A673 (cell line): Measurements from ENCODE around the gene MPHOSPH9. TPM values are rescaled to one million over a fixed set of nuclear protein-coding genes. Genes with fewer than 3 reads are reported as not detected.

Experiments used
- BruUV-seq: library from RNA; stranded (reverse); fragments of 400-500 nt; replicated peaks from 2 replicates; lab custom pipeline; 2021; lab: Mats Ljungman, UMichigan
- CTCF ChIA-PET: fragments of 300-600 bp; sonication (Branson Sonifier 250); formaldehyde crosslinking; loops from one replicate; lab custom pipeline; 2022; ENCODE audit warnings: antibody characterized with exemption; lab: Charles Lee
- POLR2A ChIA-PET: fragments of 300-600 bp; sonication (Branson Sonifier 250); formaldehyde crosslinking; loops from one replicate; lab custom pipeline; 2022; ENCODE audit warnings: antibody characterized with exemption; ENCODE audit not compliant: low non-redundant PET; lab: Charles Lee
- DNase-seq: peaks from one replicate; pipeline ENCODE4 v3.0.0-alpha.2; 2015; ENCODE audit warnings: low spot score
- H3K27ac ChIP-seq: fragments of 200-600 bp; sonication (generic); 2 replicates; pipeline ENCODE4 v1.5.1; 2016; ENCODE audit warnings: mixed run types, low read depth, mild to moderate bottlenecking, mixed read lengths, antibody characterized with exemption, low read length; ENCODE audit not compliant: poor library complexity, severe bottlenecking
- H3K27me3 ChIP-seq: fragments of 200-600 bp; sonication (generic); replicated peaks from 2 replicates; pipeline ENCODE4 v1.6.1; 2017; ENCODE audit warnings: mixed run types, low read depth, mild to moderate bottlenecking, mixed read lengths, antibody characterized with exemption, low read length; ENCODE audit not compliant: insufficient read depth, poor library complexity
- H3K36me3 ChIP-seq: fragments of 200-600 bp; sonication (generic); 2 replicates; pipeline ENCODE4 v1.6.1; 2016; ENCODE audit warnings: mixed run types, mild to moderate bottlenecking, mixed read lengths, antibody characterized with exemption, low read length; ENCODE audit not compliant: insufficient read depth, poor library complexity, severe bottlenecking
- H3K4me1 ChIP-seq: fragments of 200-600 bp; sonication (generic); 2 replicates; pipeline ENCODE4 v1.6.1; 2017; ENCODE audit warnings: mixed run types, mild to moderate bottlenecking, mixed read lengths, antibody characterized with exemption, low read length; ENCODE audit not compliant: insufficient read depth, poor library complexity, severe bottlenecking
- H3K4me3 ChIP-seq: fragments of 200-600 bp; sonication (generic); 2 replicates; pipeline ENCODE4 v1.5.1; 2016; ENCODE audit warnings: low read depth, mixed run types, mild to moderate bottlenecking, mixed read lengths, low read length; ENCODE audit not compliant: poor library complexity, severe bottlenecking
- H3K9me3 ChIP-seq: fragments of 200-600 bp; sonication (generic); 2 replicates; pipeline ENCODE4 v1.6.1; 2016; ENCODE audit warnings: mixed run types, low read depth, mild to moderate bottlenecking, mixed read lengths, antibody characterized with exemption, low read length; ENCODE audit not compliant: poor library complexity, severe bottlenecking
- EZH2 ChIP-seq: fragments of 200-600 bp; sonication (generic); IDR thresholded peaks from 2 replicates; pipeline ENCODE4 v1.6.1; 2017; ENCODE audit warnings: borderline replicate concordance, low read depth, mild to moderate bottlenecking, mixed read lengths, antibody characterized with exemption, low read length; ENCODE audit not compliant: poor library complexity, severe bottlenecking
- intact Hi-C: fragments of 100-400 bp; cut with micrococcal nuclease; formaldehyde crosslinking; loops from one replicate; pipeline ENCODE4 v1.10.0; 2022; ENCODE audit not compliant: unreplicated experiment
- total RNA-seq: library from RNA; stranded (reverse); gene quantifications from 2 replicates; pipeline ENCODE4 v1.2.3, GENCODE V29; 2021
- TF ChIP-seq, protein P1 (sequence below): fragments of 300-800, 200-600 bp; sonication (generic); conservative IDR thresholded peaks from 2 replicates; pipeline ENCODE4 v1.5.1; 2017; ENCODE audit warnings: low read depth, mild to moderate bottlenecking, antibody characterized with exemption, low read length, moderate library complexity, mixed read lengths

Gene MPHOSPH9
- total RNA-seq, 1 experiment from 2014 or later, result 80.8 TPM

DNA sequence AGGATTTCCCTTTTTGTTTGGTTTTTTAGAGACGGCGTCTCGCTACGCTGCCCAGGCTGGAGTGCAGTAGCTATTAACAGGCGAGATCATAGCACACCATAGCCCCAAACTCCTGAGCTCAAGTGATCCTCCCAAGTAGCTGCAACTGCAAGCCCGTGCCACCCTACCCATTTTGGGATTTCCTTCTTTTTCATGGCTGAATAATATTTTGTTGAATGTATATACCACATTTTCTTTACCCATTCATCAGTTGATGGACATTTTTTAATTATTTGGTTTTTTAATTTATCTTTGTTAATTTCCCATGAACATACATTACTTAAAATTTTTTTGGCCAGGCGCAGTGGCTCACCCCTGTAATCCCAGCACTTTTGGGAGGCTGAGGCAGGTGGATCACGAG, 97.3 kb downstream of the MPHOSPH9 start:
- no peak for DNase-seq
- Histone ChIP-seq H3K36me3 (no peaks in the 10 kb centered on the region), H3K27me3 (no peaks in the 10 kb centered on the region), H3K27ac (no peak overlapping the region), H3K4me1 (no peaks in the 10 kb centered on the region), H3K4me3 (no peak overlapping the region), H3K9me3 (no peaks in the 10 kb centered on the region)
- BruUV-seq, result no TSS peak
- CTCF ChIA-PET, result no interaction called here
- POLR2A ChIA-PET, result no interaction called here
- intact Hi-C loops, result no loop called here
- no peak for TF ChIP-seq EZH2
- TF ChIP-seq, protein P1, sequence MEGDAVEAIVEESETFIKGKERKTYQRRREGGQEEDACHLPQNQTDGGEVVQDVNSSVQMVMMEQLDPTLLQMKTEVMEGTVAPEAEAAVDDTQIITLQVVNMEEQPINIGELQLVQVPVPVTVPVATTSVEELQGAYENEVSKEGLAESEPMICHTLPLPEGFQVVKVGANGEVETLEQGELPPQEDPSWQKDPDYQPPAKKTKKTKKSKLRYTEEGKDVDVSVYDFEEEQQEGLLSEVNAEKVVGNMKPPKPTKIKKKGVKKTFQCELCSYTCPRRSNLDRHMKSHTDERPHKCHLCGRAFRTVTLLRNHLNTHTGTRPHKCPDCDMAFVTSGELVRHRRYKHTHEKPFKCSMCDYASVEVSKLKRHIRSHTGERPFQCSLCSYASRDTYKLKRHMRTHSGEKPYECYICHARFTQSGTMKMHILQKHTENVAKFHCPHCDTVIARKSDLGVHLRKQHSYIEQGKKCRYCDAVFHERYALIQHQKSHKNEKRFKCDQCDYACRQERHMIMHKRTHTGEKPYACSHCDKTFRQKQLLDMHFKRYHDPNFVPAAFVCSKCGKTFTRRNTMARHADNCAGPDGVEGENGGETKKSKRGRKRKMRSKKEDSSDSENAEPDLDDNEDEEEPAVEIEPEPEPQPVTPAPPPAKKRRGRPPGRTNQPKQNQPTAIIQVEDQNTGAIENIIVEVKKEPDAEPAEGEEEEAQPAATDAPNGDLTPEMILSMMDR, result no peak

DNA sequence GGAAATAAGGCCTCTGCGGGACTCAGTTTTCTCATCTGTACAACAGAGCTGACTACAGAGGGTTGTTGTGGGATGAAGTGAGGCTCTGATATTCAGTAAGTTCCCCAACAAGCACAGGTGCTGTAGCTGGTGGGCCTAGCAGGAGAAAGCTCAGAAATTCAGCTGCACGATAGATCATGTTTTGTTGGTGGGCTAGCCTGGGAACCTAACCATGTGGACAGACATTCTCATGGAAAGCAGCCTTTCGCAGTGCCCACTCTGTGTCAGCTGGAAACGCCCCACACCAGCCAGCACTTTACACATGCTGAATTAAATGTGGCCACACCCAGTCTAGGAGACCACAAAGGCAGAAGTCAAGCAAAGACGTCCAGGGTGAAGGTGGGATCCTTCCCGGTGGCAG, 98.1 kb downstream of the MPHOSPH9 start:
- Histone ChIP-seq H3K4me3 (no peak overlapping the region), H3K27me3 (no peaks in the 10 kb centered on the region), H3K4me1 (no peaks in the 10 kb centered on the region), H3K9me3 (no peaks in the 10 kb centered on the region), H3K36me3 (no peaks in the 10 kb centered on the region), H3K27ac (no peak overlapping the region)
- POLR2A ChIA-PET, result no interaction called here
- CTCF ChIA-PET, result interaction anchor here (0.7 kb wide), 1 partner anchor 10 kb away, joined by 3 read pairs; no protein-coding TSS in a partner anchor
- intact Hi-C loops, result no loop called here
- DNase-seq, result no peak
- TF ChIP-seq EZH2, result no peak
- TF ChIP-seq, protein P1, result no peak
- BruUV-seq, result no TSS peak

DNA sequence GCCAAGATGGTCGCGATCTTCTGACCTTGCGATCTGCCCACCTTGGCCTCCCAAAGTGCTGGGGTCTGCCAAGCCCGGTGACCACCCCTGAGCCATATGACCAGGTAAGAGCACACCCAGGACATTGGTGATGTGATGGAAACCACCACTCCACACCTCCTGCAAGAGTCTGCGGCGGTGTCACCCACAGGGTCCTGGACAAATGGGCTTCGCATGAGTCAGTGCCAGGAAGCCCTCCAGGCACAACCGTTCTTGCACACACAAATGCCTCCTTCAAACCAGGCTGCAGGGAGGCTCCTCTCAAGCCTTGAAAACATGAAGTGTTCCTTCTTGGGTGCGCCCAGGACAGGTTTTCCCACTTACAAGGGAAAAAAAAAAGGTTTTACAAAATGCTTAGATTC, 98.7 kb downstream of the MPHOSPH9 start:
- intact Hi-C loops, result no loop called here
- no peak overlapping the region for H3K27ac ChIP-seq
- TF ChIP-seq, protein P1, result no peak
- no peak for TF ChIP-seq EZH2
- H3K4me1 ChIP-seq, result no peaks in the 10 kb centered on the region
- ChIA-PET POLR2A (no interaction called here), CTCF (no interaction called here)
- no peak for DNase-seq
- H3K9me3 ChIP-seq, result no peaks in the 10 kb centered on the region
- H3K36me3 ChIP-seq, result no peaks in the 10 kb centered on the region
- no TSS peak for BruUV-seq
- H3K27me3 ChIP-seq, result no peaks in the 10 kb centered on the region
- H3K4me3 ChIP-seq, result no peak overlapping the region
